IMR-90 (cell line): Measurements from ENCODE around the gene ZFX. TPM values are rescaled to one million over a fixed set of nuclear protein-coding genes. Genes with fewer than 3 reads are reported as not detected.

Source experiments
- ATAC-seq: fragments of 200-7000 bp; cut with Tn5 transposase; 2 replicates; pipeline ENCODE4 v1.9.1; 2020; ENCODE audit warnings: low read depth, mild to moderate bottlenecking, moderate library complexity
- BruUV-seq: library from RNA; stranded (reverse); fragments of 400-500 nt; replicated peaks from 2 replicates; lab custom pipeline; 2021; lab: Mats Ljungman, UMichigan
- CTCF ChIA-PET: fragments of 300-600 bp; formaldehyde crosslinking; extraction: SDS; loops from one replicate; lab custom pipeline; 2021; ENCODE audit warnings: antibody characterized with exemption; lab: Yijun Ruan, JAX
- POLR2A ChIA-PET: fragments of 300-600 bp; sonication (Branson Sonifier 250); formaldehyde crosslinking; loops from one replicate; lab custom pipeline; 2022; ENCODE audit warnings: antibody characterized with exemption; ENCODE audit not compliant: unreplicated experiment; lab: Charles Lee
- DNase-seq: peaks from one replicate; pipeline ENCODE4 v3.0.0; 2013
- H2AFZ ChIP-seq: replicated peaks from 2 replicates; pipeline ENCODE3; 2013; ENCODE audit warnings: low read length, mild to moderate bottlenecking; ENCODE audit not compliant: poor library complexity
- H2AK5ac ChIP-seq: 2 replicates; pipeline ENCODE4 v1.6.1; 2013; ENCODE audit warnings: low read depth, low read length, inconsistent platforms
- H2AK9ac ChIP-seq: replicated peaks from 2 replicates; pipeline ENCODE3; 2013; ENCODE audit warnings: mild to moderate bottlenecking, low read depth, low read length, moderate library complexity; ENCODE audit not compliant: poor library complexity
- H2BK120ac ChIP-seq: 2 replicates; pipeline ENCODE4 v1.6.1; 2013; ENCODE audit warnings: low read depth, low read length, inconsistent platforms
- H2BK15ac ChIP-seq: 3 replicates; pipeline ENCODE4 v1.6.1; 2013; ENCODE audit warnings: low read depth, low read length, inconsistent platforms
- H2BK20ac ChIP-seq: 2 replicates; pipeline ENCODE4 v1.6.1; 2013; ENCODE audit warnings: low read depth, mild to moderate bottlenecking, inconsistent platforms, low read length, moderate library complexity
- H2BK5ac ChIP-seq: 2 replicates; pipeline ENCODE4 v1.6.1; 2013; ENCODE audit warnings: mild to moderate bottlenecking, low read depth, low read length, inconsistent platforms; ENCODE audit not compliant: poor library complexity, severe bottlenecking
- H3K14ac ChIP-seq: replicated peaks from 2 replicates; pipeline ENCODE4 v1.6.1; 2013; ENCODE audit warnings: low read depth, low read length, inconsistent platforms
- H3K18ac ChIP-seq: 2 replicates; pipeline ENCODE4 v1.6.1; 2013; ENCODE audit warnings: low read depth, low read length, control low read depth
- H3K23ac ChIP-seq: 2 replicates; pipeline ENCODE4 v1.6.1; 2013; ENCODE audit warnings: low read depth, low read length, inconsistent platforms
- H3K27ac ChIP-seq: 2 replicates; pipeline ENCODE4 v1.5.1; 2013; ENCODE audit warnings: mild to moderate bottlenecking, control low read depth, low read length; ENCODE audit not compliant: insufficient read depth
- H3K27me3 ChIP-seq: 2 replicates; pipeline ENCODE4 v1.6.1; 2013; ENCODE audit warnings: low read length; ENCODE audit not compliant: control insufficient read depth, insufficient read depth
- H3K36me3 ChIP-seq: 2 replicates; pipeline ENCODE4 v1.6.1; 2013; ENCODE audit warnings: low read length, mixed read lengths; ENCODE audit not compliant: control insufficient read depth, insufficient read depth
- H3K4ac ChIP-seq: 2 replicates; pipeline ENCODE4 v1.6.1; 2013; ENCODE audit warnings: low read depth, low read length, inconsistent platforms
- H3K4me1 ChIP-seq: 2 replicates; pipeline ENCODE4 v1.6.1; 2013; ENCODE audit warnings: low read length, mixed read lengths; ENCODE audit not compliant: control insufficient read depth, insufficient read depth
- H3K4me2 ChIP-seq: 2 replicates; pipeline ENCODE4 v1.6.1; 2013; ENCODE audit warnings: low read depth, mild to moderate bottlenecking, control low read depth, low read length, moderate library complexity
- H3K4me3 ChIP-seq: 2 replicates; pipeline ENCODE4 v1.5.1; 2013; ENCODE audit warnings: low read depth, mild to moderate bottlenecking, control low read depth, low read length, moderate library complexity; ENCODE audit not compliant: insufficient read depth
- H3K56ac ChIP-seq: 2 replicates; pipeline ENCODE4 v1.6.1; 2013; ENCODE audit warnings: low read length, inconsistent platforms; ENCODE audit not compliant: insufficient read depth; ENCODE audit errors: extremely low read depth
- H3K79me1 ChIP-seq, 2 experiments: 2 replicates each; pipeline ENCODE4 v1.6.1; 2013; ENCODE audit warnings: low read length in 2 of 2, inconsistent platforms in 1 of 2, low read depth in 1 of 2
- H3K9ac ChIP-seq: 2 replicates; pipeline ENCODE4 v1.6.1; 2013; ENCODE audit warnings: low read depth, low read length, control low read depth
- H3K9me1 ChIP-seq: 2 replicates; pipeline ENCODE4 v1.6.1; 2013; ENCODE audit warnings: low read length, inconsistent platforms; ENCODE audit not compliant: insufficient read depth
- H3K9me3 ChIP-seq: 2 replicates; pipeline ENCODE4 v1.6.1; 2013; ENCODE audit warnings: low read length; ENCODE audit not compliant: control insufficient read depth, insufficient read depth
- H4K20me1 ChIP-seq: 2 replicates; pipeline ENCODE4 v1.6.1; 2013; ENCODE audit warnings: low read length, inconsistent platforms; ENCODE audit not compliant: insufficient read depth
- H4K5ac ChIP-seq: 2 replicates; pipeline ENCODE4 v1.6.1; 2013; ENCODE audit warnings: mild to moderate bottlenecking, low read depth, low read length, control low read depth
- H4K8ac ChIP-seq, 2 experiments: 2 replicates each; pipeline ENCODE4 v1.6.1; 2013; ENCODE audit warnings: low read depth in 2 of 2, low read length in 2 of 2, control low read depth in 1 of 2, inconsistent platforms in 1 of 2
- H4K91ac ChIP-seq: 2 replicates; pipeline ENCODE4 v1.6.1; 2013; ENCODE audit warnings: low read depth, low read length, inconsistent platforms; ENCODE audit not compliant: insufficient read depth
- BHLHE40 ChIP-seq: fragments of 150-350 bp; IDR thresholded peaks from 2 replicates; pipeline ENCODE4 v1.6.1; 2016; ENCODE audit warnings: mild to moderate bottlenecking, low read depth, low read length
- CEBPB ChIP-seq: IDR thresholded peaks from 2 replicates; pipeline ENCODE4 v1.6.1; 2012; ENCODE audit warnings: low read depth, low read length, improper control_type of control experiment
- CHD1 ChIP-seq: IDR thresholded peaks from 2 replicates; pipeline ENCODE4 v1.6.1; 2012; ENCODE audit warnings: low read depth, low read length, improper control_type of control experiment
- FOS ChIP-seq: fragments of 150-350 bp; IDR thresholded peaks from 2 replicates; pipeline ENCODE4 v1.6.1; 2016; ENCODE audit warnings: low read depth, low read length
- MAFK ChIP-seq: IDR thresholded peaks from 2 replicates; pipeline ENCODE4 v1.6.1; 2012; ENCODE audit warnings: low read depth, low read length, improper control_type of control experiment
- MAZ ChIP-seq: IDR thresholded peaks from 2 replicates; pipeline ENCODE4 v1.6.1; 2012; ENCODE audit warnings: low read depth, mild to moderate bottlenecking, low read length, improper control_type of control experiment, moderate library complexity, borderline replicate concordance
- MXI1 ChIP-seq: IDR thresholded peaks from 2 replicates; pipeline ENCODE4 v1.6.1; 2012; ENCODE audit warnings: low read depth, mild to moderate bottlenecking, low read length, moderate library complexity, borderline replicate concordance
- NFE2L2 ChIP-seq: fragments of 150-350 bp; IDR thresholded peaks from 2 replicates; pipeline ENCODE4 v1.6.1; 2016; ENCODE audit warnings: low read depth, mild to moderate bottlenecking, low read length
- POLR2A ChIP-seq: IDR thresholded peaks from 2 replicates; pipeline ENCODE4 v1.6.1; 2012; ENCODE audit warnings: mild to moderate bottlenecking, low read depth, low read length
- RAD21 ChIP-seq: IDR thresholded peaks from 2 replicates; pipeline ENCODE4 v1.6.1; 2012; ENCODE audit warnings: low read length, improper control_type of control experiment
- RCOR1 ChIP-seq: IDR thresholded peaks from 2 replicates; pipeline ENCODE4 v1.6.1; 2012; ENCODE audit warnings: mild to moderate bottlenecking, low read length, improper control_type of control experiment; ENCODE audit not compliant: insufficient replicate concordance
- RFX5 ChIP-seq: IDR thresholded peaks from 2 replicates; pipeline ENCODE4 v1.8.0; 2012; ENCODE audit warnings: low read depth, mild to moderate bottlenecking, low read length, moderate library complexity
- SMC3 ChIP-seq: fragments of 150-350 bp; IDR thresholded peaks from 2 replicates; pipeline ENCODE4 v1.6.1; 2016; ENCODE audit warnings: low read depth, mild to moderate bottlenecking, antibody characterized with exemption, low read length, moderate library complexity
- WGBS, 2 experiments: methylation state at CpG; one replicate each; pipeline versions ENCODE4 v1.1.5 to v1.1.7; 2013; ENCODE audit warnings: missing lambda C conversion rate in 2 of 2; ENCODE audit not compliant: insufficient read length in 1 of 2; ENCODE audit errors: extremely low coverage in 2 of 2; 5-methylcytosine and 5-hydroxymethylcytosine counted together
- dilution Hi-C: fragments of 300-500 bp; cut with HindIII; formaldehyde crosslinking; loops from one replicate; pipeline ENCODE4 v1.14.3; 2018; ENCODE audit warnings: low sequenced_read_pairs; ENCODE audit not compliant: unreplicated experiment
- in situ Hi-C: fragments of 300-500 bp; cut with MboI; formaldehyde crosslinking; loops from 3 replicates; pipeline ENCODE4 v1.14.3; 2019; ENCODE audit warnings: low sequenced_read_pairs, inconsistent platforms, mixed read lengths
- intact Hi-C: fragments of 100-400 bp; cut with micrococcal nuclease; formaldehyde crosslinking; loops from 2 replicates; pipeline ENCODE4 v1.10.0; 2022
- polyA plus RNA-seq, 3 experiments: library from polyadenylated mRNA; depleted of rRNA; stranded (reverse); fragments of >200 nt; gene quantifications; 2 replicates each; pipeline ENCODE4 v1.2.3, GENCODE V29; 2012; ENCODE audit warnings: low replicate concordance in 1 of 3
- total RNA-seq: library from RNA; depleted of rRNA; stranded (reverse); fragments of >200 nt; gene quantifications from 2 replicates; pipeline ENCODE4 v1.2.3, GENCODE V29; 2012
- TF ChIP-seq, protein P1 (sequence below): fragments of 150-350 bp; IDR thresholded peaks from 2 replicates; pipeline ENCODE4 v1.6.1; 2017; ENCODE audit warnings: mild to moderate bottlenecking, antibody characterized with exemption, low read length, low read depth
- TF ChIP-seq, protein P2 (sequence below): fragments of 150-350 bp; IDR thresholded peaks from 2 replicates; pipeline ENCODE4 v1.6.1; 2016; ENCODE audit warnings: low read depth, mild to moderate bottlenecking, low read length, moderate library complexity, borderline replicate concordance
- TF ChIP-seq, protein P3 (sequence below): conservative IDR thresholded peaks from 2 replicates; pipeline ENCODE4 v1.5.1; 2012; ENCODE audit warnings: mild to moderate bottlenecking, low read depth, low read length, improper control_type of control experiment

The ZFX gene
- total and polyA plus RNA-seq, 2 of the 4 experiments (the other 2 are of a cell fraction), result 16.0 to 99.3 TPM

DNA sequence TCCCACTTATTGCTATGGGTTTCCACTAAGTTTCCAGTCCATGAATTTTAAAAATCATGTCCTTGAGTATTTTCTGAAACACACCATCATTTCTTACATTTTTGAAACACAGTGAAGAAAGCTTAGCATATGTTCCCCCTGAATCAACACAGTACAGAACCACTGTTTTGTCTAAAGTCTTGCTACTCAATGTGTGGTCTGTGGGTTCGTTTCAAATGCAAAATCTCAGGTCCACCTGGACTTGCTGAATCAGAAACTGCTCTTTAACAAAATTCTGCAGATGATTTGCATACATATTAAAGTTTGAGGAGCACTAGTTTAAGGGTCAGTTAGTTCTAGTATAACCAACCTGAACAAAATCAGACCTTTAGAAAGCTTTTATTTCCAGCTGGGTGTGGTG, 103.9 kb downstream of the ZFX start:
- ChIA-PET CTCF (interaction anchor here (0.6 kb wide), 1 partner anchor 47 kb away, joined by 3 read pairs; no protein-coding TSS in a partner anchor), POLR2A (no interaction called here)
- intact Hi-C loops, result no loop called here

More for the DNA sequence above, 103.9 kb downstream of the ZFX start:
- Histone ChIP-seq H4K5ac (no peak overlapping the region), H2BK15ac (no peak overlapping the region), H3K4ac (no peak overlapping the region), H3K14ac (no peak overlapping the region), H3K18ac (no peak overlapping the region), H4K91ac (no peak overlapping the region), H2AFZ (no peak overlapping the region), H3K36me3 (no peaks in the 10 kb centered on the region), H2BK5ac (no peak overlapping the region), H2BK20ac (no peak overlapping the region), H2AK5ac (no peak overlapping the region), H3K27ac (no peak overlapping the region), H3K9me1 (no peaks in the 10 kb centered on the region), H3K9ac (no peak overlapping the region), H3K23ac (no peak overlapping the region), H3K4me1 (no peaks in the 10 kb centered on the region), H4K8ac (no peak overlapping the region), H3K9me3 (no peaks in the 10 kb centered on the region), H3K27me3 (peaks cover 12% of the 10 kb centered on the region), H4K20me1 (no peaks in the 10 kb centered on the region), H3K4me2 (no peak overlapping the region), H2AK9ac (no peak overlapping the region), H3K4me3 (no peak overlapping the region), H3K56ac (no peak overlapping the region), H2BK120ac (no peak overlapping the region), H3K79me1 (no peaks in the 10 kb centered on the region)
- BruUV-seq, result no TSS peak
- no peak for DNase-seq
- in situ Hi-C loops (loop anchor here (10.0 kb wide), 1 partner anchor 891 kb away; no protein-coding TSS in a partner anchor), dilution Hi-C loops (no loop called here)
- TF ChIP-seq RFX5 (no peak), MAFK (no peak), FOS (no peak), CEBPB (no peak), BHLHE40 (no peak), NFE2L2 (no peak), RCOR1 (no peak), POLR2A (no peak), MXI1 (no peak), CHD1 (no peak), SMC3 (no peak), MAZ (no peak), RAD21 (no peak)
- TF ChIP-seq, protein P1, sequence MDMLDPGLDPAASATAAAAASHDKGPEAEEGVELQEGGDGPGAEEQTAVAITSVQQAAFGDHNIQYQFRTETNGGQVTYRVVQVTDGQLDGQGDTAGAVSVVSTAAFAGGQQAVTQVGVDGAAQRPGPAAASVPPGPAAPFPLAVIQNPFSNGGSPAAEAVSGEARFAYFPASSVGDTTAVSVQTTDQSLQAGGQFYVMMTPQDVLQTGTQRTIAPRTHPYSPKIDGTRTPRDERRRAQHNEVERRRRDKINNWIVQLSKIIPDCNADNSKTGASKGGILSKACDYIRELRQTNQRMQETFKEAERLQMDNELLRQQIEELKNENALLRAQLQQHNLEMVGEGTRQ, result no peak
- TF ChIP-seq, protein P2, sequence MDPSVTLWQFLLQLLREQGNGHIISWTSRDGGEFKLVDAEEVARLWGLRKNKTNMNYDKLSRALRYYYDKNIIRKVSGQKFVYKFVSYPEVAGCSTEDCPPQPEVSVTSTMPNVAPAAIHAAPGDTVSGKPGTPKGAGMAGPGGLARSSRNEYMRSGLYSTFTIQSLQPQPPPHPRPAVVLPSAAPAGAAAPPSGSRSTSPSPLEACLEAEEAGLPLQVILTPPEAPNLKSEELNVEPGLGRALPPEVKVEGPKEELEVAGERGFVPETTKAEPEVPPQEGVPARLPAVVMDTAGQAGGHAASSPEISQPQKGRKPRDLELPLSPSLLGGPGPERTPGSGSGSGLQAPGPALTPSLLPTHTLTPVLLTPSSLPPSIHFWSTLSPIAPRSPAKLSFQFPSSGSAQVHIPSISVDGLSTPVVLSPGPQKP, result no peak
- TF ChIP-seq, protein P3, sequence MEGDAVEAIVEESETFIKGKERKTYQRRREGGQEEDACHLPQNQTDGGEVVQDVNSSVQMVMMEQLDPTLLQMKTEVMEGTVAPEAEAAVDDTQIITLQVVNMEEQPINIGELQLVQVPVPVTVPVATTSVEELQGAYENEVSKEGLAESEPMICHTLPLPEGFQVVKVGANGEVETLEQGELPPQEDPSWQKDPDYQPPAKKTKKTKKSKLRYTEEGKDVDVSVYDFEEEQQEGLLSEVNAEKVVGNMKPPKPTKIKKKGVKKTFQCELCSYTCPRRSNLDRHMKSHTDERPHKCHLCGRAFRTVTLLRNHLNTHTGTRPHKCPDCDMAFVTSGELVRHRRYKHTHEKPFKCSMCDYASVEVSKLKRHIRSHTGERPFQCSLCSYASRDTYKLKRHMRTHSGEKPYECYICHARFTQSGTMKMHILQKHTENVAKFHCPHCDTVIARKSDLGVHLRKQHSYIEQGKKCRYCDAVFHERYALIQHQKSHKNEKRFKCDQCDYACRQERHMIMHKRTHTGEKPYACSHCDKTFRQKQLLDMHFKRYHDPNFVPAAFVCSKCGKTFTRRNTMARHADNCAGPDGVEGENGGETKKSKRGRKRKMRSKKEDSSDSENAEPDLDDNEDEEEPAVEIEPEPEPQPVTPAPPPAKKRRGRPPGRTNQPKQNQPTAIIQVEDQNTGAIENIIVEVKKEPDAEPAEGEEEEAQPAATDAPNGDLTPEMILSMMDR, result no peak
- ATAC-seq, result no peak
- 17% methylated on average over 1 of the region's 1 CpG; no CpG with 5 or more reads in 1 of the 2 experiments for WGBS, 2 experiments
